ENCODE data around the gene CD248.
"Not testable (repeated sequence)": the region's sequence is repeated elsewhere in the genome, so short reads cannot be mapped to it uniquely, and the experiment has no call there.

CD248 gene

DNA sequence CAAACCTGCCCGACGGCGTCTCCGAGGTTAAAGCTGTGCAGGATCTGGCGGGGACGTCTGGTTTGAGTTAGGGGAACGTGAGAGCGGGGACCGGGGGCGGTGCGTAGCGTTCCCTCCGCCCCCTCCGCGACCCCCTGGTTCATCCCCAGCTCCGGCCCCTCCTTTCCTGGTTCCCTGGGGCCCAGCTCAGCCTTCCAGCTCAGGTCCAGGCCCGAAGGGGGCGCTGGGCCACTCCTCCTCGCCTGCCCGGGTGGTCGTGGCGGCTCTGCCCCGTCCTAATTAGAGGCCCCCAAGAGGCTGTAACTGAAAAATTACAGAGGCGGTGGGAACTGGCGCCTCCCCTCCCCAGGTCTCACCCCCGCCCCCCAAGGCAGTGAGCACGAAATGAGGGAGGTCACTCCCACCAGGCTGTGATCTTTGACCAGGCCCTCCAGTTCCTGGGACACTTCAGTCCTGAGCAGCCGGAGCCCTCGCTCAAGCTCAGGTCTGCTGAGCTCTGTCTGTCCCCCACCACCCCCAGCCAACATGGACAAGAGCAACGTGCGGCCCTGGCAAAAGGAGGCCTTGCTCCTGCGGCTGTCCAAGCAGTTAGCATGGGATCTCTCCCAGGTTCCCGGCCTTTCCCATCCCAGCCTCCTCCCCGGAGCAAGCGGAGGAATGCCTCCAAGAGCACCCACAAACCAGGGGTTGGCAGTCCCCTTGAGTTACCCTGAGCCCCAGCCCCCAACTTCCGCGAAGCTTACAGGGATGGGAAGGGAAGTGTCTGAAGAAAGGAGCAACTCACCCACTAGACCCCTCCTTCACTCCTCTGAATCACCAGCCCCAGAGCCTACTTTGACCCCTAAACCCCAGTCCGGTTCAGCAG, 3.3 kb downstream of the CD248 start:
- TF ChIP-seq, protein P1, sequence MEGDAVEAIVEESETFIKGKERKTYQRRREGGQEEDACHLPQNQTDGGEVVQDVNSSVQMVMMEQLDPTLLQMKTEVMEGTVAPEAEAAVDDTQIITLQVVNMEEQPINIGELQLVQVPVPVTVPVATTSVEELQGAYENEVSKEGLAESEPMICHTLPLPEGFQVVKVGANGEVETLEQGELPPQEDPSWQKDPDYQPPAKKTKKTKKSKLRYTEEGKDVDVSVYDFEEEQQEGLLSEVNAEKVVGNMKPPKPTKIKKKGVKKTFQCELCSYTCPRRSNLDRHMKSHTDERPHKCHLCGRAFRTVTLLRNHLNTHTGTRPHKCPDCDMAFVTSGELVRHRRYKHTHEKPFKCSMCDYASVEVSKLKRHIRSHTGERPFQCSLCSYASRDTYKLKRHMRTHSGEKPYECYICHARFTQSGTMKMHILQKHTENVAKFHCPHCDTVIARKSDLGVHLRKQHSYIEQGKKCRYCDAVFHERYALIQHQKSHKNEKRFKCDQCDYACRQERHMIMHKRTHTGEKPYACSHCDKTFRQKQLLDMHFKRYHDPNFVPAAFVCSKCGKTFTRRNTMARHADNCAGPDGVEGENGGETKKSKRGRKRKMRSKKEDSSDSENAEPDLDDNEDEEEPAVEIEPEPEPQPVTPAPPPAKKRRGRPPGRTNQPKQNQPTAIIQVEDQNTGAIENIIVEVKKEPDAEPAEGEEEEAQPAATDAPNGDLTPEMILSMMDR (IDR thresholded peaks at IDR 0.05; ENCODE audit: control extremely low read depth, extremely low read depth, low read depth, missing control alignments): no peak
- no peak for DNase-seq (ENCODE audit: extremely low spot score)
- ChIA-PET CTCF (interaction anchor here (1.0 to 5.9 kb wide), 19 partner anchors 12 to 125 kb away, joined by 3 to 126 read pairs (median 7); partner anchors contain the start of genes BRMS1, MRPL11, NPAS4 and RIN1), POLR2A (interaction anchor here (1.2 to 1.6 kb wide), 2 partner anchors 21 to 25 kb away, joined by 4 to 14 read pairs; partner anchors contain the start of gene YIF1A)

DNA sequence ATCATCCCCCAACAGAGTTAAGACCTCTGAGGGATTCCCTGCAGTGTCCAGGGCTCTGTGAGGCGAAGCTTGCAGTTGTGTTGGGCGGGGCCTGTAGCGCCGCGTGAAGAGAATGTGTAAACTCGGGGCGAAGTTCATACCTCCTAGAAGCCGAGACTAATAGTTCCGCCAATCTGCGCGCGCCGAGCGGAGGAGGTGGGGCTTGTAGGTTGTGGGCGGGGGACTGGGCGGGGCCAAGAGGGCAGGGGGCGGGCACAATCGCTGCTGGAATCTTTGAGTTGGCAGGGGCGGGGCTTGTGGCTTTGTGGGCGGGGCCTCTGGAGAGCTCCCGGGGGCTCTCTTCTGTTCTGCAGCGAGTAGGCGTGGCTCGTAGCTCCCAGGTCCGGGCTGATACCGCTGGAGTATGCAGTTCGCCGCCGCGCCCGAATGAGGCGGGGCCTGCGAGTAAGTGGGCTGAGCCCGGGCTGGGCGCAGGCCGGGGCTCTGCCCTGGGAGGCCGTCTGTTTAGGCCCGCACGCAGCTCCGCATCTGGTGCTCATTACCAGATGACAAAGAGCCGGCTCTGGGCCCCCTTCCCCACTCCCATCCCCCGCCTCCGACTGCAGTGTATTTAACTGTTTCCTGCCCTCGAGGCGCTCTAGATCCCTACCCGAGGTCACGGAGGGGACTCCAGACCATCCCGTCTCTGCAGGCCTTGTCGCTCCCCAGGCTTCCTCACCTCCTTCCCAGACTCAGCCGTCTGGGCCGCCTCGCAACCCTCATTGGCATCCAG, 4.1 kb downstream of the CD248 start:
- DNase-seq (ENCODE audit: extremely low spot score): peak; percentile 98
- ChIA-PET POLR2A (interaction anchor here (0.7 to 1.6 kb wide), 4 partner anchors 22 to 365 kb away, joined by 3 to 14 read pairs (median 4); partner anchors contain the start of genes RBM4B and YIF1A), CTCF (interaction anchor here (0.7 to 5.9 kb wide), 29 partner anchors 9 to 126 kb away, joined by 3 to 126 read pairs (median 5); partner anchors contain the start of genes BRMS1, MRPL11, NPAS4 and RIN1)
- TF ChIP-seq, protein P1 (IDR thresholded peaks at IDR 0.05; ENCODE audit: control extremely low read depth, extremely low read depth, low read depth, missing control alignments): no peak

DNA sequence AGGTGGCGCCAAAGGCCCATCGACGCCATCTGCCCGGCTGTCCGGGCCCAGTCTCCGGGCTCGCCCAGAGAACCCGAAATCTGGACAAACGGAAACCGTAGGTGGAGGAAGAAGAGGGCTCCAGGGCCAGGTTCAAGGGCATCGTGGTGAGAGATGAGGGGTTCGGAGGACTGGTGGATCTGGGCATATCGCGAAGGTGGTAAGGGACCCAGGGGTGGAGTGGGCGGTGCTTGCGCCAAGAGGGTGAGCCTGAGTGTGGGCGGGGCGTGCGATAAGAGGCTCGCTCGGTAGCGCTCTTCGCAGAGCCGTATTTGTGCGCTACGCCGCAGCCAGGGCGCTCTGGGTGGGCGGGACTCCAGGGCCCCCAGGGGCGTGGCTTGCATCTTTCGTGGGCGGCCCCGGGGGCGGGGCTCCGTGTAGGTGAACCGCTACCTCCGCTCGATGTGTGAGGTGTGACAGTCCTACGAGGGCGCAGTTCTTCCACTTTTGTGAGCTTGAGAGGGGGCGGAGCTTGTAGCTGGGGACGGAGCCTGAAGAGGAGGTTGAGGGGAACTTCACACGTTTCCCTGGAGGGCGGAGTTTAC, 4.8 kb downstream of the CD248 start:
- ChIA-PET CTCF (interaction anchor here (0.7 to 5.9 kb wide), 36 partner anchors 10 to 127 kb away, joined by 3 to 126 read pairs (median 5); partner anchors contain the start of genes BRMS1, MRPL11, NPAS4 and RIN1), POLR2A (interaction anchor here (0.6 to 1.6 kb wide), 5 partner anchors 21 to 388 kb away, joined by 3 to 14 read pairs (median 4); partner anchors contain the start of genes RBM4B and YIF1A)
- TF ChIP-seq, protein P1 (IDR thresholded peaks at IDR 0.05; ENCODE audit: control extremely low read depth, extremely low read depth, low read depth, missing control alignments): peak; percentile 16
- peak; percentile 87 for DNase-seq (ENCODE audit: extremely low spot score)

DNA sequence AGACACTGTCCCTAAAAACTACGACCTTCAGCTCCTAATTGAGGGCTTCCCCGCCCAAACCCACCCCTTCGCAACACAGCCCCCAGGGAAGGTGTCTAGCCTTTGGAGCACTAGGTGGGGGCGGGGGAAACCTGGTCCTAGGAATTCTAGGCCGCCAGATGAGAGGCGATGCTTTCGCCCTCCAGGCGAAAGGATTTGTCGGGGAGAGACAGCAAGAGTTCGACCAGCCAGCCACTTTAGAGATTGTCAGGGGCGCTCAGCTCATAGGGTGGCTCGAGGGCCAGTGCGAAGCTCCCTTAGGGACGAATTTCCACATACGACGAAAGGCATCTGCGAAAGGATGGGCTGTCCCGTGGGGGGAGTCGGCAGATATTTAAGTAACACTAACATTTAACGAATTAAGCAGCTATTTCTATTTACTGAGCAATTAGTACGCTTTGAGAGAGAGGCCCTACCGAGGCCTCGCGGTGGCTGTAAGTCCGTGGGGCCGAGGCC, 5.3 kb downstream of the CD248 start:
- ChIA-PET POLR2A (interaction anchor here (0.6 to 1.6 kb wide), 3 partner anchors 22 to 387 kb away, joined by 3 to 14 read pairs (median 3); partner anchors contain the start of genes RBM4B and YIF1A), CTCF (interaction anchor here (0.6 to 5.9 kb wide), 28 partner anchors 10 to 113 kb away, joined by 3 to 126 read pairs (median 7); partner anchors contain the start of genes BRMS1, NPAS4, RIN1 and TMEM151A)
- no peak for DNase-seq (ENCODE audit: extremely low spot score)
- TF ChIP-seq, protein P1 (IDR thresholded peaks at IDR 0.05; ENCODE audit: control extremely low read depth, extremely low read depth, low read depth, missing control alignments): peak; percentile 87

DNA sequence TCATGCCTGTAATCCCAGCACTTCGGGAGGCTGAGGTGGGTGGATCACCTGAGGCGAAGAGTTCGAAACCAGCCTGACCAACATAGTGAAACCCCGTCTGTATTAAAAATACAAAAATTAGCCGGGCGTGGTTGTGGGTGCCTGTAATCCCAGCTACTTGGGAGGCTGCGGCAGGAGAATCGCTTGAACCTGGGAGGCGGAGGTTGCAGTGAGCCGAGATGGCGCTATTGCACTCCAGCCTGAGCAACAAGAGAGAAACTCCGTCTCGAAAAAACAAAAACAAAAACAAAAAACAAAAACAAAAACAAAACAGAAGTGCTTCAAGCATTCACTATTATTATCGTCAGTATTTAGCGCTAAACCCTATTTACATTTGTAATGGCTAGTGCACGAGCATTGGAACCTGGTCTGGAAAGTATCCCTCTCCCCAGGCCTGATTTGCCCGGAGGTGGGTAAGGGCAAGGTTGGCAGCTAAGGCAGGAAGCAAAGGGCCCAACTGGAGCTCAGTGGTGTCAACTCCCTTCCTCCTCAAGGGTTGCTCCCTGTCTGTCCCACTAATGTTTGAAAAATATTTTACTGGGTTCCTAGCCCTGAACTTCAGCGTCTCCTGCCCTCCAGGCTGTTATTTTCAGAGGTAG, 5.9 kb downstream of the CD248 start:
- POLR2A ChIA-PET; DNase-seq (ENCODE audit: extremely low spot score): not testable (repeated sequence)
- CTCF ChIA-PET: interaction anchor here (0.6 to 5.9 kb wide), 28 partner anchors 11 to 114 kb away, joined by 3 to 126 read pairs (median 7); partner anchors contain the start of genes BRMS1, NPAS4, RIN1 and TMEM151A

DNA sequence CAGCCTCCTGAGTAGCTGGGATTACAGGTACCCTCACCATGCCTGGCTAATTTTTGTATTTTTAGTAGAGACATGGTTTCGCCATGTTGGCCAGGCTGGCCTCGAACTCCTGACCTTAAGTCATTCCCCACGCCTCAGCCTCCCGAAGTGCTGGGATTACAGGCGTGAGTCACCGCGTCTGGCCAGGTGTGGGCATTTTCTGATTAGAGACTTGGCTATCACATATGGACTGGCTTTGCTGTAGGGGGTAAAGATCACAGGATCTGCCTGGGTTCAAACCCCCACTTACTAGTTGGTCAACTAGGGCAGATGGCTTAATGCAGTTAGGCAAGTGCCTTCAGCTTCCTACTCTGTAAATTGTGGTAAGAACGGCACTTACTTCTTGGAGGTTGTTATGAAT, 6.5 kb downstream of the CD248 start:
- DNase-seq (ENCODE audit: extremely low spot score): no peak
- ChIA-PET CTCF (interaction anchor here (1.1 to 5.9 kb wide), 6 partner anchors 11 to 79 kb away, joined by 3 to 126 read pairs (median 45); partner anchors contain the start of genes RIN1 and SLC29A2), POLR2A (no interaction called here)
- TF ChIP-seq, protein P1 (IDR thresholded peaks at IDR 0.05; ENCODE audit: control extremely low read depth, extremely low read depth, low read depth, missing control alignments): no peak

All from GM10248 (cell line).